ENCODE measurements around the gene EFCAB8.

Gene EFCAB8

DNA sequence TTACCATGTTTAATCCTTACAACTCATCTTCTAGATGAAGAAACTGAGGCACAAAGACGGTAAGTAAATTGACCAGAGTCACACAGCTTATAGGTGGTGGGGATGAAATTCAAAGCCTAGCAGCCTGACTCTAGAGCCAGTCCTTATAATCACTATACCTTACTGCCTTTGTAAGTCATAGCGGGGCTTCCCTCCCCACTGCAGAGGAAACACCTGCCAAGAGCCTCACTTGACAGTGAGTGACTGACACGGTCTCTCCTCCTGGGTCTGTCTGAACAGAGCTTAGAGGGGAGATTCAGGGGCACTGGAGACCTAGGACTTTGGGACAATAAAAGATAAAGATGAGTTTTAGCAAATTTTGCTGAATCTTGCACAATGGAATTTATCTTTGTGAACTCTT lies 132.7 kb downstream of the EFCAB8 start:
- DNase-seq, result no peak

DNA sequence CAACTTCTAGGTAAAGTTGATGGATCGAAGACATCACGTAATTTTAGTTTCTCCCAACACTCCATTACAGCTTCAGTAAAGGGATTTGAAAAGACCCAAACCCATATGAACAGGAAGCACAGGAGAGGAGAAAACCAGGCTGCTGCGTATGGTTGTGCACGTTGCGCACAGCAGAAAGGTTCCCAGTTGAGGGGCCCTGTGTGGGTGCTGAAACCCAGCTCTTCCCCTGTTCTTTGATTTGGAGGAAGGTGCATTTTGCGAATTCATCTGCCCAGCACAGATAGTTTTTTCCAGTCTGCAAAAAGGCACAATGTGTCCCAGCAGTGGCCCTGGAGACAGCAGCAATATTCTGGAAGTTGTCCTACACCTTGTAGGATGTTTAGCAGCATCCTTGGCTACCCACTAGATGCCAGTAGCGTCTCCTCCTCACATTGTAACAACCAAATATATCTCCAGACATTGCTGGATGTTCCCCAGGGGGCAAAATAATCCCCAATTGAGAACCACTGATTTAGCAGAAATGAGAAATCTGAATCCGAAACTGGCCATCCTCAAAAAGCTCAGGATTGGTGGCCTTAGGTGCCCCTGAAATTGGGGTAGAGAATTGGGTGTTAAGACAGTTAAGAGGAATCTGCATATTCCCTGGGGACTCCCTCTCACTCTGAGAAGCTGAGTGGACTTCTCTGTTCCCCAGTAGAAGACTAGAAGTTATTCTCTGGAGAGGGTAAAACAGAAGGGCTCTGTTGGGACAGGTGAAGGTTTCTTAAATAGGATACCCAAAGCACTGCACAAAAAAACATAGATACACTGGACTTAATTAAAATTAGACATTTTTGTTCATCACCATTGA lies 133.3 kb downstream of the EFCAB8 start:
- no peak for DNase-seq

DNA sequence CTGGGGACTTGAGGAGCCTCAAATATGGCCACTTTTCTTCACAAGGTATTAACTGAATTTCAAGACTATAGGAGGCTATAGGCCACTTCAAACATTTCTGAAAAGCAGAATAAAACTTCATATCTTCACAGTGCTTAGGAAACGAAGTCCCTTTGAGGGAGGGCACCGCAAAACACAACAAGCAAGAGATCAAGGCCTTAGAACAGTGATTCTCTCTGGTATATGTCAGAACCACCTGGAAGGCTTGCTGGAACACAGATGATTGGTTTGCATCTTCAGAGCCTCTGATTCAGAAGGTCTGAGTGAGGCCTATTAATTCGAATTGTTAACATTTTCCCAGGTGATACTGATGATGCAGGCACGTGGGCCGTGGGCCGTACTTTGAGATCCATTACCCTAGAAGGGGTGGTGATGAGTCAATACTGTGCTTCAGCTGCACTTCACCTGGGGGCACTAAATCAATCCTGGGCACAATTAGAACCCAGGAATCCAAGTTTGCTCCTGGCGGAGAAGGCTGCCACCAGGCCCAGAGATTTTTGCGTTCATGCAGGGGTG lies 134.8 kb downstream of the EFCAB8 start:
- DNase-seq, result no peak

DNA sequence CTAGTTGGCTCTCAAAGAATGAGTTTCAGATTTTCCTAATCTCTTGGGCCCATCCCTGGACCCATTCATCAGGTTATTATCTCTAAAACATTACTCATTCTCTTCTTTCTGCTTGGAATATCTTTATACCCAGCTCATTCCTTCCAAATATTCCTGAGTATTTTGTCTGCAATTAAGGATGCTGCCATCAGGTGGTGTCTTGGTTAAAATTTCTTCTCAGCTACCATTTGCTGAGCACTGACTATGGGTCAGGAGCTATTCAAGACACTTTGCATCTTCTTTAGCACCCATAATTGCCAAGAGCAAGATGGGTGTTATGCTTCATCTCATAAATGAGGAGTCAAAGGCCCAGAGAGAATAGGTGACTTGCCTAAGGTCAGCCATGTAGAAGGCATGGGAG lies 137.1 kb downstream of the EFCAB8 start:
- DNase-seq, result no peak

DNA sequence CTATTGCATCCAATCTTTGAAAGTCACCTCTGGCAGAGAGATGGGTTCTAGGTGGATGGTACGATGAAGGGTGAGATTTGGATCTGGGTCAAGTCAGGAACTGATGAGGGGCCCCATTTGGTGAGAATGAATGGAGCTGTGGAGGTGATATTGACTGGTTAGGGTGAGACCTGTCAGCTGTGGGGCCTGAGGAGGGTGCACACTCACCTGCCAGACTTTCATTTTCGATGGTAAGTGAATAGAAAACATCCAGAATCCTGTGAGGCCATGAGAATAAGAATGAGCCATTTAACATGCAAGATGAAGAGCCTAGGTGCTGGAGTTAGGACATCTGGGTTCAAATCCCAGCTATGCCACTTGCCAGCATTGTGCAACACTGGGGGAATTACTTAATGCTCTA lies 138.7 kb downstream of the EFCAB8 start:
- DNase-seq, result no peak

DNA sequence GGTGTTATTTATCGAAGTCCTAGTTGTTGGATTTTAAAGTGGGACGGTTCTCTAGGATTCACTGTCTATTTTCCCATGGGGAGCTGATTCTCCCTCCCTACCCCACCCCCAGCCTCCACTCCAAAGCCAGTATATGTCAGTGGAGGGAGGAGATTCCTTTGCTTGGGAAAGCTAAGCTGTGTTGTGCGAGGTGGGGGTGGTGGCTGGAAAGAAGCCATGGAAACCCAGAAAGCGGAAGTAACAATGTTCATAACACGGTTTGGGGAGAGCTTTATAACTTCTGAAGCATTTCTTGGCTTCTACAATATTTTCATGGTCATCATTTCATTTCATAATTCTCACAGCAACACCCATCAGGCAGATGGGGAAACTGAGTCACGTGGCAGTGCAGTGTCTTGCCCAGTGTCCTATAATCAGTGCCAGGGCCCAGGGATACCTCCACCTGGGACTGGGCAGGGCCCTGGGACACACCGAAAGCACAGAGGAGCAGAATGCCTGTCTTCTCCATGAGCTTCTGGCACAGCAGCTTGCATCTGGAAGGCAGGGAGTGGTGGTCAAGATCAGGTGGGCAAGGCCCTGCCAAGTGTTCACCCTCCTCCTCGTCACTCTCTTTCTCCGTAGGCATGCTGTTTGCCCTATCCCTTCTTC lies 141.0 kb downstream of the EFCAB8 start:
- DNase-seq, result no peak

DNA sequence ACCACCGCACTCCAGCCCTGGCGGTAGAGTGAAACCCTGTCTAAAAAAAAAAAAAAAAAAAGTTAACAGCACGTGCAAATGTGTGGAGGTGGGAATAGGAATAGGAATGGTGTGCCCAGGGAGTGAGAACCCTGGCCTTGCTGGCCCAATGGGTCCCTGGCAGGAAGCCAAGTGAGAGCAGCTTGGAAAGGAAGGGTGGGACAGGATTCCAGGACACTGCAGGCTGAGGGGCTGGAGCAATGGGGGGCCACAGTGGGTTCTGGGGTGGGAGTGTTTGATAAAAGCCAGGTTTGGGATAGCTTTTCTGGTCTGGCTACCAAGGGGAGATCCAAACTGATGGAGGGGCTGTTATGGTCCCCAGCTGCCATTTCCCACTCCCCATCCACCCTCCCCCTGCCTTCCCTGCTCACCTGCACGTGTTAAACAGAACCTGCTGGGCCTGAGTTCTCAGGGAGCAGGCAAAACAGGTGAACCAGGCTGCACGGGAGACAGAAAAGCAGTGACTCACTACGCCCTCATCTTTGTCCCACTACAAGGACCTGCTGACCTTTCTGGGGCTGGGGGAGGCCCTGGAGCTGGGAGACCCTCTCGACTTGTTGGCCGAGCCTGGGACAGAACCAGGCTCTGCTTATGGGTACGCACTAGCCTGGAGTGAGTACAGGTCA lies 142.2 kb downstream of the EFCAB8 start:
- DNase-seq, result no peak

DNA sequence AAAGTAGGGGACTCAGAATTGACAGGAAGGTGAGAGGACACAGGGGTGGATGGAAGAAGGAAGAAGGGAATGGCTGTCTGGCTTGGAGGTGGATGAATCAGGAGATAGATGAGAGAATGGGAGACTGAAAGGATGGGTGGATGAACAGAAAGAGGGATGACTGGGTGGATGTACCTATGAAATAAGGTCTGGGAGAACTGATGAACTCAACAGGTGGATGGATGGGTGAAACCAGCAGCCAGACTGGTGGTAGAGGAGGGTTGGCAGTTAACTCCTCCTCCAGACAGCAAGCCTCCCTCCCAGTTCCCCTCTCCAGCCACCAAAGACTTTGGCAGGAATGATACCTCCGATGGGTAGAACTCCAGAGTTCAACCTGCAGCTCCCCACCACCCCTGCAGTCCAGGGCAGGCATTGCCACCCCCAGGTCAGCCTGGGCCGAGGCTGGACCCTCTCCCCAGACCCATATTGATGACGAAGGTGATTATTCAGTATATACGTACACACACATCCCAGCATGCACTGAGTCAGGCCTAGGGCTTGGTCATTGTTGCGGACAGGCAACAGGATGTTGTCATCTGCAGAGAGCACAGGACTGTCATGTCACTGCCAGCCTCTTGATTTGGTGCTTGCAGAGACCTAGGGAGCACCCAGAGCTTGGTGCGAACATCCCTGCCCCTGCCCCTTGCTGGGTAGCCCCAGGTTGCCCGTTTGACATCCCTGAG lies 143.5 kb downstream of the EFCAB8 start:
- DNase-seq, result no peak

DNA sequence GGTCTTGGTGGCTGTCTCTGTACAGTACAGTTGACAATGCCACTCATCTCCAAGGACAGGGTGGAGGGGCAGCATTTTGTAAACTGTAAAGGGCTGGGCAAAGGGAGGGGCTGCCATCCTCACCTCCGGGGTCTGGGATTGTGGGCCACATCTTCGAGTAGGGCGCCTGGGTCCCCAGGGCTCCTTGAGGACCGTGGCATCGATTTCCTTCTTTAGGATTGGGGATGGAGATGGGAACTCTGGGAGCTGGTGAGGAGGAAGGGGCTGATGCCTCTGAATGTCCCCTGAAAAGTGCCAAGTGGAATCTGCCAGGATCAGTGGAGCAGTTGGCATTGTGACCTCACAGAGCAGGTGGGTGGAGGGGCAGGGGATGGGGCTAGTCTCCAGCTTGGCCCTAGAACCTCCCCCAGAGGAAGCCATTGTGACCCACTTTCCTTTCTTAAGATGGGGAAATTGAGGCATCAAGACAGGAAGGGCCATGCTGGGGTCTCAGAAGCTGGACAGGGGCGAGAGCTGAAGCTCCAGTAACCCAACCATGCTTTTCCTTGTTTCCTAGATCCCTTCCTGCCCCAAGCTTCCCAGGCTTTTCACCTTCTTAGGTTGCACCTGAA lies 145.5 kb downstream of the EFCAB8 start, which contains the start of gene SUN5:
Gene SUN5 (minus strand): TSS at position 293 of the 611 bp plus-strand sequence. CDS start 93 bp downstream, at position 200.
- DNase-seq, result no peak

DNA sequence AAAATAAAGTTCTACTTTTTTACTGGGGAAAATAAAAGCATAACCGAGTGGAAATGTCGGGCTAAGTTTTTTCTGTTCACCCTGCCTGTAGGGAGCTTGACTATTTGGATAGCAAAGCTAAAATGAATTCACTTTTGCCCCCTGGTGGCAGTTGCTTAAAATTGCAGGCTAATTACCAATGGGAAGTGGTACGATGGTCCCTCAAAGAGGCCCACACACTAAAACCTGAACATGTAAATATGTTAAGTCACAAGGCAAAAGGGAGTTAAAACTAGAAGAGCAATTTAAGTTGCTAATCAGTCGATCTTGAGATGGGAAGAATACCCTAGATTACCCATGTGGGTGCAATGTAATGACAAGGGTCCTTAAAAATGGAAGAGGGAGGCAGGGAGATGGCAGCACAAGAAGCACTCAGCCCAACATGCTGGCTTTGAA lies 146.4 kb downstream of the EFCAB8 start:
- DNase-seq, result no peak

DNA sequence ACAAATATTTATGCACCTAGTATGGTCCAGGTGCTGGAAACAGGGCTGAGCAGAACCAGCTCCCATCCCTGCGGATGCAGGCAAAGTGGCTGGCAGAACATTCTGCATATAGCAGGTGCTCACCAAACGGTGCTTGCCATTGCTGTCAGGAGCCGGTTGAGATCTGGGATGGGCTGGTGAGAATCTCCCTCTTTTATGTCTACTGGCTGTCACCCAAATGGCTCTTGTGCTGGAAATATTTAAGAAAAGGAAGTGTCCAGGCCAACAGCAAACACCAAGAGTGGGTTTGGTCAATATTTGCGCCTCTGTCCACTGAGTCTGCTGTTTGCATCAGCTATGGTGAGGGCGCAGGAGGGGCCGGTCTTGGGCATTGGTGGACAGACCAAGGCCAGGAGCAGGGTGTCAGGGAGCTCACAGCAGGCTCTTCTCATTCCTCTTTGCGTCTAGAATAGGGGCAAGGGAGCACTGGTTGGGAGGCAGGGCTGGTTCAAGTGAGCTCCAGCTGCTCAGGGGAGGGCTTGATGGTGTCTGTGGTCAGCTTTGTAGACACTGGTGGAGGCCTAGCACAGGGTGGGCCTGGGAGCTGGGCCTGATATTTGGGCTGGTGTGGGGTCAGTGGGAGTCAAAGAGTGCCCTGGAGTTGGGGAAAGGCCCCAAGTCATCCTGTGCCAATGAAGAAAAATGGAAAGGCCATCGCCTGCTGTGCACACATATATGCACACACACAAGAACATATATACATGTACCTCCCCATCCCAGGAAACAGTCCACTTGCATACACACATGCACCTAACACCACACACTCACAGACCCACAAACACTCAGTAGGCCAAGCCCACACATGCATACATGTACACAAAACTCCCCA lies 147.4 kb downstream of the EFCAB8 start:
- no peak for DNase-seq

DNA sequence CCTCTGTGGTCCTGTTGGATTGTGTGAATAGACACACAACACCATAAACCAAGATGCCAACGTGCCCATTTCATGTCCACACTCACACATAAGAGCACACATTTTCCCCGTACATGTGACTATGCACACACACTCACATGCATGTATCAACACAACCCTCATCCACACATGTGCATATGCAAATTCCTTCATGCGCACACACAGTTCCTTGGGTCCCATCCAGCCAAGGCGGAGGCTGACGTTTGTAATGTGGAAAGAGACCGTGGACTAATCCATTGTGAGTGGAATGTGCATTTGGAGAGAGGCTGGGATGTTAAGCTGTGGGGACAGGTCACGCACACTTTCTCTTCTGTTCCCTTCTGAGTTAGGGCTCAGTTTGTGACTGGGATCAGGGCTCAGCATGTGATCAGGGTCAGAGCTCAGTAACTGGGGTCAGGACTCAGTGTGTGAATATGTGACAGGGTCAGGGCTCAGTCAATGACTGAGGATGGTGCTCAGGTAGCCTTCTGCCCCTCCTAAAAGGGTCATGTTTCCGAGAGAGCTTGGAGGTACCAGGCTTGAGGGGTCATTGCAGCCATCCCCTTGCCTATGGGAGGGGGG lies 148.2 kb downstream of the EFCAB8 start:
- DNase-seq, result no peak

DNA sequence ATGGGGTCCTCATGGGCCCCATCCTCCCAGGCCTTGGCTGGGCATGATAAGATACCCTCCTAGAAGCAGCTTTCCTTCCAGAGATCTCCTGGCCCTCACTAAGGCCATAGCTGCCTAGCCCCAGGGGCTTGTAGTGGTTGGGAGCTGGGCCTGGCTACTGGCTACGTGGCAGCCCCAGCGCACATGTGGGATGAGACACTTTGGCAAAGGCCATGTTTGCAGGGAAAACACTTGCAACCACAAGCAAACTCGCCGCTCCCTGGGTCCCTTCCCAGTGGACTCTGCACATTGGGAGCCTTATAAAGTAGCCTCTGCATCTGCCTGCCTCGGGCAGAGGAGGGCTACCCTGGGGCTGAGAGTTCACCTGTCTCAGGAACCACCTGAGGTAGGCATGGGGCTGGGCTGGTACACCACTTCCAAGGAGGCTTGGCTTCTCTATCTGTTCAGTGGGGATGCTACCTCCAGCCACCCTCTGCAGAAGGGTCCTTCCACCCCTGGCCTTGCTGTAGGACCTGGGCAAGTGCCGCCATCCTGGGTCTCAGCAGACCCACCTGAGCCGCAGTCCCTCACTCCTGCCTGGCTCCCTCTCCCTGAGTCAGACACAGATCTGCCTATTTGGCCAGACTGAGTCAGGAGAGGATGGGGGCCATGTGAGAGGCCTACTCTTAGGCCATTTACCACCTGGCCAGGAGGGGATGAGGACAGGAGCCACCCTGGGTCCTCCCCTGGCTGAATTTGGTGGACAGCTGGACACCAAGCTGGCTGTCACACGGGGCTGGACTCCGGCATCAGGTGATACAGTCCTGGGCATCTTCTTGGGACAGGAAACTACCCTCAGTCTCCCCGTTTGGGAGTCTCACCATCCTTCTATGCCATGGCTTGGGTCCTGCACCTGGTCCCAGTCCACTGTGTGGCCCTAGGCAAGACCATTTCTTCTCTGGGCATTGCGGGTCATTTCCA lies 148.9 kb downstream of the EFCAB8 start, which contains the start of gene BPIFB2:
Gene BPIFB2 (plus strand): TSS at position 329 of the 960 bp plus-strand sequence. CDS start 871 bp downstream, outside the sequence.
- DNase-seq, result no peak

DNA sequence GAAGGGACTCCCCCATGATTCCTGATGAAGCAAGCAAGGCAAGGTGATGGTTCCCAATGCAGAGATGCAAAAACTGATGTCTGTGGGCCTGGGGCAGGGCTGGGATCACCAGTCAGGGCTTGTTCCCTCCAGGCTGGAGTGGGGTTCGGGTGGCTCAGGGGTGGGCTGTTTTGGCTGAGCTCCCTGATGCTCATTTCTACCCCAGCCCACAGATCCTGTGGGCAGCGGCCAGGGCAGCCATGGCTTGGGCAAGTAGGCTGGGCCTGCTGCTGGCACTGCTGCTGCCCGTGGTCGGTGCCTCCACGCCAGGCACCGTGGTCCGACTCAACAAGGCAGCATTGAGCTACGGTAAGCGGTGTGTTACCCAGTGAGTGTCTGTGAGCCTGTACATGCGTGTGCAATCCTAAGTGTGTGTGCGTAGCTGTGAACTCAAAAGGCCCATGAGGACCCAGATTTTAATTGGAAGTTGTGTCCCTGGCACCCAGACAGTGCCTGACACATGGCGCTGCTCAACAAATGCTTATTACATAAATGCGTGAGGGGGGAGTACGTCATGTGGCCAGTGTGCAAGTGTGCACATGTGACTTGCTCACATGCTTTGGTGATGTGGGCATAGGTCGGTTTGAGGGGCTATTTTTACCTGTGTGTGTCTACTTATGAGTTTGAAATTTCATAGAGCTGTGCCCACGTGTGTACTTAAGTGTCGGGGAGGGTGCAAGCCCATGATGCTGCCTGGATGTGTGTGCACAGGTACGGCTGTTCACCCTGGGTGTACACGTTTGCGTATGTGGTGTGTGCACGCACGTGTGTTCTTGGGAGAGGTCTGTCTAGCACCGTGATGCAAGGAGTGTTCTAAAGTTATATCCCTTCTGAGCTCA lies 149.9 kb downstream of the EFCAB8 start:
- DNase-seq, result no peak

DNA sequence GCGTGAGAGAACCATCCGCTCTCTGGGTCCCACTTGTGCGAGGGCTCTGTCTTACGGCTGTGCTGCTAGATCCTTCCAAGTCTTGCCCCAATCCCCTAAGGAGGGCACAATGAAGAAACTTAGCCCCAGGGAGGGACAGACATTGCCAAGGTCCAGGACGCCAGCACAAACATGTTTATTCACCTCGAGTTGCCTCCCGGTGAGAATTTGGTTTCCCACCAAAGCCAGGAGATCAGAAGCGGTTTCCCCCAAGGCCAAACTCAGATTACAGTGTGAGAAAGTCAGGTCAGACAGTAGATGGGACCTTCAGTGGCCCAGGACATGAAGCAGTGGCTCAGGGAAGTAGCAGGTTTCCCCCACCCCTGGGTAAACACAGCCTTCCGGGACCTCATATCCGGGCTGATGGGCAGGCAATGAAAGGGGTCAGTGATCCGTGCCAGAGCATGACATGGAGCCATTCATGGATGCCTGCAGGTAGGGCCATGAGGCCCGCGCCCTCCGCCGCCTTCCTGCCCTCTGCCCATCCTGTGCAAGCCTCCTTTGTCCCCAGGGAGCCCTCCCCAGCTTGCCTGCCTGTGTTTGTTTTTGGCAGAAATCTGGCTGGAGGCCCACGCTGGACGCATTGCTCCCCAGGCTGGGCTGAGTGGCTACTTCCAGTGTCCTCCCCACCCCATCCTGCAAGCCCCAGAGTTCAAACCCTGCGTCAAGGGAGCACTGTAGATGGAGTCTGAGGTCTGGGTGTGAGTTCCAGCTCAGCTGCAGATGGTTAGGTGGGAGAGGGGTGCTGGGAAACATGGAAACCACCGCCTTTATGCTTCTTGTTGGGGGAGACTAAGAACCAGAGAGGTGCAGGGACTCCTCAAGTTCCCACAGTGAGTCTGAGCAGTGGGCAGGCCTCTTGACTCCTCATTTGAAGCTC lies 150.8 kb downstream of the EFCAB8 start:
- no peak for DNase-seq

DNA sequence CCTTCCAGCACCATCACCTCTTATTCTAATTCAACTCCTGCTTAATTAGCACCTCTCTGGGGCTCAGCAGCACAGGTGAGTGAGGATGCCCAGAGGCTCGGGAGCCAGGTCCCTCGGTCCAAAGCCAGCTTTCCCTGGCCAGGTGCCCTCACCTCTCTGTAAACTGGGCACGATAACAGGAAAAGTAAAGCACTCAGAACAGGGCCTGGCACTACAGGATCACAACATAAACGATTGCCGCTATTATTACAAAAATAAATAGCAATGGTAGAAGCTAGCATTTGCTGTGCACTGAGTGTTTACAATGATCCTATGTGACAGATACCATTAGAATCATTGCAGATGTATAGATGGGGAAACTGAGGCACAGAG lies 151.4 kb downstream of the EFCAB8 start:
- DNase-seq, result no peak

Data from NCI-H510A treated with DMSO at 0.1 percent for 48 hours (cell line).